NCI-H748 (cell line): ENCODE data around the gene NHS.

Source experiments
- DNase-seq: peaks from one replicate; lab custom pipeline; 2025; ENCODE audit not compliant: unreplicated experiment; lab: John Stamatoyannopoulos, UW

The NHS gene

GRCh38 chrX:17581641-17582040 lies 206.6 kb downstream of the NHS start:
- DNase-seq: no peak

DNA sequence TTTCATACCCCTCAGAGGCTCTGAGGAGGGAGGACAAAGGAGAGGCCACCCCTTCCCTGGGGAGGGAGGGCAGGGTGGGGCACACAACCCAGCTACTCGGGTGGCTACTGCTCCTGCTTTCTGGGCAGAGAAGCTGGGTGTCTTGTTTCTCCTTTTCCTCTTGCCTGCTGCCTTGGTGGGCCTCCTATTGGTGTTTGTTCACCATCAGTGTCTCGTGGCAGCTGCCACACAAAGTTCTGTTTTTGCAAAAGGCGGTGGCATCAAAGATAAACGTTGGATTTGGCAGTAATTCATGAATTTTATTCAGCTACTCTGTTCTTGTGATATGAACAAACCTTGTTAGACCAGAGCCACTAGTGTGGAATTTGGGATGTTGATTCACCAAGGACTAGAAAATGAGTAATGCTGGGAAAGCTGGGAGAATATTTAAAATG lies 209.3 kb downstream of the NHS start:
- no peak for DNase-seq

DNA sequence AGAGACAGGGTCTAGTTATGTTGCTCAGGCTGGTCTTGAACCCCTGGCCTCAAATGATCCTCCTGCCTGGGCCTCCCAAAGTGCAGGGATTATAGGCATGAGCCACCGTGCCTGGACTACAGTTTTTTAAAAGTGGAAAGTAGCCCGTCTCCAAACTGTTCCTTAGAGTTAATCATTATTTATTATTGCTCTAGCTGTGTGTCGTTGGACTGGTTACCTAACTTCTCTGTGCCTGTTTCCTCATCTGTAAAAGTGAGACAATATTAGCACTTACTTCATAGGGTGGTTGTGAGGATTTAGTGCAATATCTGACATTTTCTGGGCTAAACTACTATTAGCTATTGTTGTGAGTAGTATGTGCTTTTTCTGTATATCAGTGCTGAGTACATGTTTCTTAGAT lies 210.0 kb downstream of the NHS start:
- no peak for DNase-seq

GRCh38 chrX:17587366-17587765 lies 212.4 kb downstream of the NHS start:
- DNase-seq: no peak

- no peak for DNase-seq
These were observed 213.3 kb downstream of the NHS start for GRCh38 chrX:17588303-17588702.

DNA sequence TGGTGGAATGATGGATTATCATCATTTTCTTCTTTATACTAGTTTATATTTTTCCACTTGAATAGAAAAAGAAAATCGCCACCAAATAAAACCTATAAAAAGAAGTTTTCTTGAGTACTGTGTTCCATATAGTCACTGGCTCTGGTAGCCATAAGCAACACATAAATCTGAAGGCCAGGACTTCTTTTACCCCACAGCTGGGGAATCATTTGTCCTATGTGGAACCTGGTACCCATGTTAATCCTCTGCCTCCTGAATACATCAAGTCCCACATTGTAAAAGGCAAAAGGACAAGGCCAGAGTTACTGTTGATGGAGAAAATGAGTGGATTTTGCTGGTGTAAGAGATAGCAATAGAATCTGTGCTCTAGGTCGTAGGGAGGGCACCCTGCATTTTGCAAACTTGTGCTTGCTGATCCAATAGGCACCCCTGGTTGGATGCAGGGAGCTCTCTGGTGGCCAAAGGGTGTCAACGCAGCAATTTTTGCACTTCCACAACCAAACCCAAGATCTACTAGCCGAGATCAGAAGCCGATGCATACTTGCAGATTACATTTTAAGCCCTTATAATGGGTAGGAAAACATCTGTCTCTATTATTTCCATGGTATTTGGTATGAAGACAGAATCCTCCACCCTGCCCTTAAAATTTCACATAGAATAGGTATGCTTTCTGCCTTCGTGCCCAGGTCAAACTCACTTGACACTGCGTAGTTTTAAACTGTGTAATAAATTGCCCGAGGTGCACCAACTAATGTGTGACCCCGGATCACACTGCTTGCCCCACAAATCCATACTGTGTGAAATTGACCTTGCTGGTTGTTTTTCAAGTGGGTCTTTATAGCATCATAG lies 216.1 kb downstream of the NHS start:
- DNase-seq: peak; percentile 82

DNA sequence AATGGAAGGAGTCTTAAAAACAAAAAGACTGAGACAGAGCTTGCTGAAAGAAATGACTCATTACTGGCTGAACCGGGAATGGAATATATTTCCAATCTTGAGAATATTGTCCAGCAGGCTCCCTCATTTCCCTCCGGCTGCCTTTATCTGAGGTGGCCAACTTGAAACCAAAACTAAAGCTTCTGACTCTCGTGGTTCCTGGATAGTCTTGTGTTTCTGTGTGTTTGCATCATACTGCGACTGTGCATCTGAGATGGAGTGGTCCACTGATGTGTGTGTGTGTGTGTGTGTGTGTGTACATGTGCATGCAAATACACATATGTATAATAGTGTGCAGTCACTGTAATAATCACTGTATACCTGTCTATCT lies 216.7 kb downstream of the NHS start:
- DNase-seq: no peak

DNA sequence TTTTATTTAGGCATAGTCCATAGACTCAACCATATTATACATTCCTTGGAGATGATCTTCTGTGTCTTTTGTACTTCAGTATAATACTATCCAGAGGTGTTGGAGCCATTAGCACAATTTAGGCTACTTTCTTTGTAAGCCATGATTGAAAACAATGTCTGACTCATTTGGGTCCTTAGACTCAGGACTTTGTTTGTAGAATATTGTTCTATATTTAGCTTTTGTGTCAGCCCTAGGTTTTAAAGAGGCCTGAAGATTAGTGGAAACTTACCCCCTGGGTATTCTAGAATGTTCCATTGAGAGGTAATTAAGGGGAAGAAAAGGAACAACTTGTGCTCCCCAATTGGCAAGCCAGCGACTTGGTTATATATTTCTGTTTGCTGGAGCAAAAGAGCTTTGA lies 217.1 kb downstream of the NHS start:
- DNase-seq: no peak

GRCh38 chrX:17594693-17595092 lies 219.7 kb downstream of the NHS start:
- DNase-seq: no peak

DNA sequence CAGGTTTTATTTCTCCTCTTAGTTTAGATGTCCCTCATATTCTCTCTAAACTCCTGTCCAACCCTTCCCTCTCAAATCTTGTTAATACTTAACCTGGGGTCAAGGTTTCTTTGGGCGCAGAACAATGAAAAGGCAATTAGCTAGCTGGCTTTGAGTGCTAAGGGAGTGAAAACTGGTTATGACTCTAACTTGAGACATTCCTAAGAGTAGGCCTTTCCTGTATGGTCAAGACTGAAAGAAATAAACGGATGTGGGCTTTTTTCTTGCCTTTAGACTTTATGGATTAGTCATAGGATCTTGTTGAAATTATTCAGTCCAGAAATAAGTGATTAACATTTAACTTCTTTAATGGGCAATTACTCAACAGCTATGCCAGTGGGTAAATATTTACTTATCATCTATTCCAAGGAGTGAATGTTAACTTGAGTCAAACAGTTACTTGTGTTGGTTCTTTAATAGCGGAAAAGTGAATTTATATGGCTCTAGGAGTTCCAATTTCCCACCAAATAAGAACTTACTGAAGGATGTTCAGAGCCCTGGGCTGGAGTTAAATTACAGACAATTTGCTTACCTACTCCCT lies 220.5 kb downstream of the NHS start:
- DNase-seq: no peak

DNA sequence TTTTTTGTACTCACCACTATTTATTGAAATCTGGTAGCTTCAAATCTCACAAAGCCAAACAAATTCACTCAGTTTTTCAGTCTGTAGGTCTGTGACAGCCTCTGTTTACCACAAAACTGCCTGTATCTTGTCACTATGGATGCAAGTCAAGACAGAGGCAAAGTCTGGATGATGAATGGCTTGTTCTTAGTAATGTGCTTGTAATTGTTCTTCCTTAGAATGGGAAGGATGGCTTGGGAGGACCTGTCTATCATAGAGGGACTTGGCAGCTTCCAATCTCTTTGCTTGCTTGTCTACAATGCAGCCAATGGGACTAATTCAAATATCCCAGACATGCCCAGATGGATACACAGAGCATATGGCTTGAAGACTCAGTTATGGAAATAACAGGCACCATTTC lies 221.1 kb downstream of the NHS start:
- DNase-seq: no peak

GRCh38 chrX:17596546-17597205 lies 221.7 kb downstream of the NHS start:
- no peak for DNase-seq

DNA sequence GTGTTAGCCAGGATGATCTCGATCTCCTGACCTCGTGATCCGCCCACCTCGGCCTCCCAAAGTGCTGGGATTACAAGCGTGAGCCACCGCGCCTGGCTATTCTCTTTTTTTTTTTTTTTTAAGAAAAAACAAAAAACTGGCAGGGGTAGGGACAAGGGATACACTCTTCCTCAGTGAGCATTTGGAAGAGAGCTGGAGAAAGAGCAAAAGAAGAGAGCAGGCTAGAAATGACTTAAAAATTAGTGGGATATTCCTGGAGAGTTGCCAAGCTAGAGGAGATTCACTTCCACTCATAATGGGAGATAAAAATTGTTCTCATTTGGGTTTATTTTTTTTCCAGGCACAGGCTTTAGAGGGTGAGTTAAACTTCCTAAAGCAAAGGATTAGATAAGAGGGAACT lies 222.3 kb downstream of the NHS start:
- DNase-seq: no peak

DNA sequence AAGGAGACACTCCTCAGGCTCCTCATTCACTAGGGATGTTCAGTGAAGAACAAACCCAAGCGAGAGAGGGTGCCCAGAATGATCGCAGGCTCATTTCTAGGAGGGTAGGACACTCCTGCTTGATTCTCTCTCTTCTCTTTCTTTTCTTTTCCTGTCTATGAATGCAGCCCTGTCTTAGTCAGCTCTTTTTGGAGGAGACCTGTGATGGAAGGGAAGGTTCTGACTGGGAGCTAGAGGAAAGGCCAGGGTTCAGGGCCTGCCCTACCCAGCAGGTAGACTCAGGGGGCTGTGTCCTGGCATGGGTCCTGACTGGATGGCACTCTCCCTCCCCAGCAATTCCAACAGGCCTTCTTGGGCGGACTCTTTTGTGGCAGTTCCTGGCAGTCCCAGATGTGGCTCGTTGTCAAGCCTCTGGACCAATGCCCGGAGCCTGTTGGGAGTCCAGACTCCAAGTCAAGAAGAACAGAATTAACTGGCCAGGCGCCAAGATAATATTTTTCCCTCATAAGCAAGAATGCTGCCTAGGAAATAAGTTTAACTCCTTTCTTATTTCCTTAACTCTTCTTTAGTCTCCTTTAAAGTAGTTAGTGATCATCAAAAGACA lies 222.9 kb downstream of the NHS start:
- peak; percentile 76 for DNase-seq

GRCh38 chrX:17601441-17602200 lies 226.6 kb downstream of the NHS start:
- no peak for DNase-seq

DNA sequence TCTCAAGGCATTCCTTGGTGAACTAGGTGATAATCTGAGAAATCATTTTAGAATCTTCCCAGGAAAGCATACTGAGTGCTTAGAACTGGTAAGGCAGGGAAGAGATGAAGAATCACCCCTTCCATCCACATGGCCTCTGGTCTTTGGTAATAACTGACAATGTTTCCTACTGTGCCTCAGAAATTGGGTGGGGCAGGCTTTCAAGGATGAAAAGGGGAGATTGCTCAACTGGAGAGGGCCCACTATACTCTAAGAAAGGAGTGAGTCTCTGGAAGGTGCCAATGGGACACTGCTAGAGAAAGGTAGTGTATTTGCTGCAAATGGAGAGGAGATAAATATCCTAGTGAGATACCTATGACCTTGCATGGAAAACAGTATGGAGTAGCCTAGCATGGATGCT lies 227.2 kb downstream of the NHS start:
- no peak for DNase-seq

DNA sequence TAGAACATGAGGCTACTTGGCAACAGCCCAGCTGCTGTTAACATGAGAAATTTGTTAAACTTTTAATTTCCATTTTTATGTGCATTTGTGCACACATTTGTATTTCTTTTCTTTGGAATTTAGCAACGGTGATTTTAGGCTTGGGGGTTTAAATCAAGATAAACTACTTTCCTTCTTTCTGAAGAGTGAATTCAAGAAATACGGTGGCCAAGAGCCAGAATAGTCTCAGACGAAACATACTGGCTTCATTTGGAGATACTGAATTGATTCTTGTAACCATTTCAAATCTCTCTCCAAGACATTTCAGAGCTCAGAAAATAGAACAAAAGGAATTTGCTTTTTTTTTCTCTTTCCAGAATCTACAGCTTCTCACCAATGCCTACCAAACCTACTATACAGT lies 228.2 kb downstream of the NHS start:
- DNase-seq: no peak

GRCh38 chrX:17605676-17606075 lies 230.7 kb downstream of the NHS start:
- peak; percentile 14 for DNase-seq

DNA sequence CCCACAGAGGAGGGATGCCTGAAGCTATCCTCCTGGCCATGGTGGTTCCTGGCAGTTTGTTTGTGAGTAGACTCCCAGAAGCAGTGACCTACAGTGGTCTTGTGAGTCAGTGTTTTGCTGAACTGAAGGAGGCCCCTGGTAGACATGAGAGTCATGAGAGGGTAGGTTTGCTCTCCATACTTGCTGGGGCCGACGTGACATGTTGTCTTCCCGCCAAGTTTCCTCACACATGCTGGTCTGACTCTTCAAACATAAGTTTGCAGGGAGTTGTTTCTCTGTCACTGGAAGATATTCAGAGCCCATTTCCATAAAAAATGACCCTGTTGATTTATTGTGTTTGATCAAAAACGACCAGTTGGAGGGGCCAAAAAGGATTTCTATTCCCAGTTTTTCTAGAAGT lies 231.2 kb downstream of the NHS start:
- DNase-seq: no peak

DNA sequence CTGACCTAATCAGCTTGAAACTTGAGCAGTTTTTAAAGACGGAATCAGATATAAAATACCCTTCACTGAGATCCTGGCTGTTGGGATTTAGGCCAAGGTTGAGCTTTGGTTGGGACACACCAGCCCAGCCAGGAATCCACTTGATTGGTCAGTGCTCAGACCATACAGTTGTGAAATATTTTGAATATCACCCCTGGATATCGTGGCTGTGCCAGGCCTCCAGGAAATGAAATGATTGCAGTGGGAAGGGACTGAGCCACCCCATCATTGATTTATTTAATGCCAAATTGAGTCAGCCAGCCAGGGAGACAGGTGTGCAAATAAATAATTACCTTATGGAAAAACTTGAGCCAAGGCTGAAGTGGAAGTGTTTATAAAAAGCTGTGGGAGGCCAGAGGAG lies 233.9 kb downstream of the NHS start:
- DNase-seq: peak; percentile 89

DNA sequence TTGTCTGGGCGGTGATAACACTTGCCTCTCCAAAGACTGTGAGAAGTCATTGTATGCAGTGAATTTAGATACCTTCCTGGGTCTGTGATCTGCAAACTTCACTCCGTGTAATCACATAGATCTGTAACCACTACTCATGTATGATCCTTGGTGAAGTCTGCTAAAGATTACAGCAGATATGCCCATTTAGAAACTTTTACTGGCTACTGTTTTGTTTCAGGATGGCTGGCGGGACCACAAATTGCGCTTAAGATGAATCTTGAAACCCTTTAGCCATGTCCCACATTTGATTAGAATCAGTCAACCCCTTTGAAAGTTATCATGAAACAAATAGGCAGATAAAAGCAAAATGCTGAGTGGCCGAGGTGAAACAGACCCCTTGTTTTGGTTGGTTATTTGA lies 235.8 kb downstream of the NHS start:
- no peak for DNase-seq
